Panc1 (cell line): Measurements from ENCODE around the gene GDPD5. TPM values are rescaled to one million over a fixed set of nuclear protein-coding genes. Genes with fewer than 3 reads are reported as not detected.

ENCODE experiments used
- ATAC-seq: fragments of 200-7000 bp; cut with Tn5 transposase; 2 replicates; pipeline ENCODE4 v1.9.1; 2020; ENCODE audit warnings: mild to moderate bottlenecking, moderate library complexity
- BruUV-seq: library from RNA; stranded (reverse); fragments of 400-500 nt; replicated peaks from 2 replicates; lab custom pipeline; 2021; lab: Mats Ljungman, UMichigan
- CTCF ChIA-PET: fragments of 300-600 bp; sonication (Branson Sonifier 250); formaldehyde crosslinking; loops from one replicate; lab custom pipeline; 2022; ENCODE audit warnings: antibody characterized with exemption; lab: Charles Lee
- POLR2A ChIA-PET: fragments of 300-600 bp; sonication (Branson Sonifier 250); formaldehyde crosslinking; loops from one replicate; lab custom pipeline; 2022; ENCODE audit warnings: antibody characterized with exemption; lab: Charles Lee
- DNase-seq: peaks from one replicate; pipeline ENCODE4 v3.0.0-alpha.2; 2010; ENCODE audit warnings: low read depth, low spot score
- H3K27ac ChIP-seq: 2 replicates; pipeline ENCODE4 v1.5.1; 2011; ENCODE audit warnings: mild to moderate bottlenecking, low read length, inconsistent platforms
- H3K27me3 ChIP-seq: fragments of 200-500 bp; sonication (Bioruptor generic); 2 replicates; pipeline ENCODE4 v1.6.0; 2014; ENCODE audit warnings: low read length, inconsistent platforms; ENCODE audit not compliant: control insufficient read depth, insufficient read depth
- H3K36me3 ChIP-seq: fragments of 200-500 bp; sonication (Bioruptor generic); 2 replicates; pipeline ENCODE4 v1.5.1; 2014; ENCODE audit warnings: inconsistent platforms, mild to moderate bottlenecking, low read length, moderate library complexity; ENCODE audit not compliant: control insufficient read depth, insufficient read depth
- H3K4me1 ChIP-seq: 2 replicates; pipeline ENCODE4 v1.5.1; 2011; ENCODE audit warnings: inconsistent platforms, mild to moderate bottlenecking, low read length, moderate library complexity; ENCODE audit not compliant: control insufficient read depth, insufficient read depth
- H3K4me3 ChIP-seq, 2 experiments: 2 replicates each; pipeline ENCODE4 v1.5.1; 2011 to 2012; ENCODE audit warnings: low read depth in 2 of 2, low read length in 2 of 2, mild to moderate bottlenecking in 2 of 2, inconsistent platforms in 1 of 2, moderate library complexity in 1 of 2
- H3K9me3 ChIP-seq: fragments of 200-500 bp; sonication (Bioruptor generic); 2 replicates; pipeline ENCODE4 v1.5.1; 2014; ENCODE audit warnings: low read depth, mild to moderate bottlenecking, inconsistent platforms, low read length, moderate library complexity; ENCODE audit not compliant: control insufficient read depth, insufficient read depth
- POLR2AphosphoS5 ChIP-seq: IDR thresholded peaks from 2 replicates; pipeline ENCODE4 v1.6.1; 2012; ENCODE audit warnings: mild to moderate bottlenecking, low read depth, low read length, moderate library complexity
- REST ChIP-seq, 2 experiments: IDR thresholded peaks; 2 replicates each; pipeline ENCODE4 v1.6.1; 2011 to 2012; ENCODE audit warnings: low read depth in 2 of 2, control low read depth in 1 of 2, low read length in 1 of 2, mild to moderate bottlenecking in 1 of 2, moderate library complexity in 1 of 2; ENCODE audit not compliant: insufficient read depth in 1 of 2
- SIN3A ChIP-seq: IDR thresholded peaks from 2 replicates; pipeline ENCODE4 v1.6.1; 2012; ENCODE audit warnings: low read depth, mild to moderate bottlenecking, low read length, moderate library complexity, borderline replicate concordance; ENCODE audit not compliant: insufficient read depth
- TCF7L2 ChIP-seq: IDR thresholded peaks from 2 replicates; pipeline ENCODE4 v1.6.1; 2011; ENCODE audit warnings: mild to moderate bottlenecking, low read depth, low read length, inconsistent platforms
- in situ Hi-C: cut with HindIII; loops from 2 replicates; pipeline ENCODE4 v1.10.0; 2016; ENCODE audit warnings: low sequenced_read_pairs, low pct_unique_long_range_greater_than_20kb
- intact Hi-C: fragments of 100-400 bp; cut with micrococcal nuclease; formaldehyde crosslinking; loops from one replicate; pipeline ENCODE4 v1.10.0; 2022; ENCODE audit not compliant: unreplicated experiment
- total RNA-seq: library from RNA; stranded (reverse); gene quantifications from one replicate; pipeline ENCODE4 v1.2.1, GENCODE V29; 2021; ENCODE audit not compliant: unreplicated experiment
- TF ChIP-seq, protein P1 (sequence below): fragments of 450-650 bp; IDR thresholded peaks from 2 replicates; pipeline ENCODE4 v1.5.1; 2017; ENCODE audit warnings: mild to moderate bottlenecking

GDPD5 gene
- total RNA-seq, 1 experiment from 2014 or later = 6.0 TPM

GRCh38 chr11:75526192-75526541, 426 bp upstream of the GDPD5 start:
- no TSS peak for BruUV-seq
- H3K9me3 ChIP-seq = no peaks in the 10 kb centered on the region
- DNase-seq = no peak
- peaks cover 4% of the 10 kb centered on the region; the same call in 1 of the 2 replicates for H3K27me3 ChIP-seq
- in situ Hi-C loops (no loop called here), intact Hi-C loops (no loop called here)
- ChIA-PET CTCF (interaction anchor here (0.7 kb wide), 2 partner anchors 79 to 166 kb away, joined by 5 to 7 read pairs; no protein-coding TSS in a partner anchor), POLR2A (no interaction called here)
- peak overlapping the region; percentile 61 to 68 for H3K4me3 ChIP-seq
- H3K4me1 ChIP-seq = peaks cover 3% of the 10 kb centered on the region; the same call in 1 of the 2 replicates
- no peaks in the 10 kb centered on the region for H3K36me3 ChIP-seq
- TF ChIP-seq TCF7L2 (no peak), POLR2AphosphoS5 (no peak), REST (IDR thresholded peaks at IDR 0.05; ENCODE audit: insufficient read depth in 1 of 2, low read depth in 2 of 2, low read length in 1 of 2) (no peak), SIN3A (no peak)
- TF ChIP-seq, protein P1, sequence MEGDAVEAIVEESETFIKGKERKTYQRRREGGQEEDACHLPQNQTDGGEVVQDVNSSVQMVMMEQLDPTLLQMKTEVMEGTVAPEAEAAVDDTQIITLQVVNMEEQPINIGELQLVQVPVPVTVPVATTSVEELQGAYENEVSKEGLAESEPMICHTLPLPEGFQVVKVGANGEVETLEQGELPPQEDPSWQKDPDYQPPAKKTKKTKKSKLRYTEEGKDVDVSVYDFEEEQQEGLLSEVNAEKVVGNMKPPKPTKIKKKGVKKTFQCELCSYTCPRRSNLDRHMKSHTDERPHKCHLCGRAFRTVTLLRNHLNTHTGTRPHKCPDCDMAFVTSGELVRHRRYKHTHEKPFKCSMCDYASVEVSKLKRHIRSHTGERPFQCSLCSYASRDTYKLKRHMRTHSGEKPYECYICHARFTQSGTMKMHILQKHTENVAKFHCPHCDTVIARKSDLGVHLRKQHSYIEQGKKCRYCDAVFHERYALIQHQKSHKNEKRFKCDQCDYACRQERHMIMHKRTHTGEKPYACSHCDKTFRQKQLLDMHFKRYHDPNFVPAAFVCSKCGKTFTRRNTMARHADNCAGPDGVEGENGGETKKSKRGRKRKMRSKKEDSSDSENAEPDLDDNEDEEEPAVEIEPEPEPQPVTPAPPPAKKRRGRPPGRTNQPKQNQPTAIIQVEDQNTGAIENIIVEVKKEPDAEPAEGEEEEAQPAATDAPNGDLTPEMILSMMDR = no peak
- no peak for ATAC-seq
- H3K27ac ChIP-seq = peak overlapping the region; percentile 50; the same call in 1 of the 2 replicates

DNA sequence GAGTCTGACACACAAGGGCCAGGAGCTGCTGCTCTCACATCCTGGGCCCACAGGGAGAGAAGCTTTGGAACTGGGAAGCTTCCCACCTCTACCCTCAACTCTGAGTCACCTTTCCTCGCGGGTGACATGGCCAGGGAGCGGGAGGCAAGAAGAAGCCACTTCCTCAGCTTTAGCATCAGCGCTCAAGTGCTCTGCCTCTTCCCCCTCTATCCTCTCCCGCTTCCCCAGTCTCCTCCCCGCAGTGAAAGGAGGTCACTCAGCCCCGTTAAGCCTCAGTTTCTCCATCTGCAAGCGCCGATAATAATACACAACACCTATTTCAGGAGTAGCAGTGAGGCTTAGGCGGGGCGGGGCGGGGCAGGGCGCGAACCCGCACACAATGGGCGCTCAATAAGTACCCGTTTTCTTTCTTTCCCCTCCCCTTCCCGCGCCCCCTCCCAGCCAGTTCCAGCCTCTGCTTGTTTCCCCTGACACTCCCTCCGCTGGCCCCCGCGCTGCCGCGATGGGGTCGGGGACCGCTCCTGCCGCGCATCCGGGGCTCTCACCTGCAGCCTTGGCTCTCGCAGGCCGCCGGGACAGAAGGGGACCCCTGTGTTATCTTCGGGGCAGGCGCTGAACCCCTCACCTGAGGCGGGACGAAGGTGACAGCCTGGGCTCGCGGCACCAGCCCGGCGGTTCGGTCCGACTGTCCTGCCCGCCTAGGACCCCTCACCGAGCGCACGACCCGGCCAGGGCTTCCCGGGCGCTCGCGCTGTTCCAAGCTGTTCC, 892 bp downstream of the GDPD5 start:
- H3K9me3 ChIP-seq = no peaks in the 10 kb centered on the region
- no peak for DNase-seq
- CTCF ChIA-PET = no interaction called here
- peaks cover 3% of the 10 kb centered on the region; the same call in 1 of the 2 replicates for H3K4me1 ChIP-seq
- H3K27ac ChIP-seq = 0 out of 2 replicates have a peak overlapping the region, but pooled peaks have one; percentile 8
- H3K36me3 ChIP-seq = no peaks in the 10 kb centered on the region
- POLR2A ChIA-PET = no interaction called here
- in situ Hi-C loops = loop anchor here (5.0 kb wide), 1 partner anchor 68 kb away; no protein-coding TSS in a partner anchor
- ATAC-seq = peak; percentile 14; the same call in 1 of the 2 replicates
- peaks cover 4% of the 10 kb centered on the region; the same call in 1 of the 2 replicates for H3K27me3 ChIP-seq
- BruUV-seq = no TSS peak
- peak overlapping the region; percentile 61 to 68 for H3K4me3 ChIP-seq
- intact Hi-C loops = no loop called here
- TF ChIP-seq, protein P1 = no peak
- TF ChIP-seq TCF7L2 (no peak), REST (IDR thresholded peaks at IDR 0.05; ENCODE audit: insufficient read depth in 1 of 2, low read depth in 2 of 2, low read length in 1 of 2) (no peak), SIN3A (no peak), POLR2AphosphoS5 (no peak)
